Choroid plexus epithelial cell (primary cell): ENCODE results near the gene CYB5R2.

Source experiments
- DNase-seq: peaks from one replicate; pipeline ENCODE4 v3.0.0-alpha.2; 2010; ENCODE audit warnings: low read depth
- H3K4me3 ChIP-seq: 2 replicates; pipeline ENCODE4 v1.5.1; 2011; ENCODE audit warnings: low read depth, mild to moderate bottlenecking, control low read depth, low read length, moderate library complexity
- CTCF ChIP-seq: conservative IDR thresholded peaks from 2 replicates; pipeline ENCODE4 v1.5.1; 2011; ENCODE audit warnings: low read depth, mild to moderate bottlenecking, control low read depth, inconsistent platforms, low read length, moderate library complexity

Gene CYB5R2

GRCh38 chr11:7657306-7658025, 15.8 kb downstream of the CYB5R2 start:
- peak; percentile 77 for TF ChIP-seq CTCF
- H3K4me3 ChIP-seq, result no peak overlapping the region
- DNase-seq, result peak; percentile 81

GRCh38 chr11:7656704-7657103, 16.6 kb downstream of the CYB5R2 start:
- H3K4me3 ChIP-seq, result no peak overlapping the region
- TF ChIP-seq CTCF, result no peak

GRCh38 chr11:7655253-7656217, 17.8 kb downstream of the CYB5R2 start:
- DNase-seq, result no peak
- no peak for TF ChIP-seq CTCF
- H3K4me3 ChIP-seq, result no peak overlapping the region

More at GRCh38 chr11:7656704-7657103, 16.6 kb downstream of the CYB5R2 start:
- no peak for DNase-seq

GRCh38 chr11:7654195-7654705, 19.1 kb downstream of the CYB5R2 start:
- no peak for DNase-seq
- TF ChIP-seq CTCF, result no peak
- no peak overlapping the region for H3K4me3 ChIP-seq

GRCh38 chr11:7651700-7652099, 21.6 kb downstream of the CYB5R2 start:
- DNase-seq, result no peak
- no peak overlapping the region for H3K4me3 ChIP-seq
- TF ChIP-seq CTCF, result no peak

GRCh38 chr11:7651140-7651551, 22.2 kb downstream of the CYB5R2 start:
- H3K4me3 ChIP-seq, result no peak overlapping the region
- no peak for TF ChIP-seq CTCF
- no peak for DNase-seq
